ENCODE measurements around the gene XRRA1. TPM values are rescaled to one million over a fixed set of nuclear protein-coding genes. Genes with fewer than 3 reads are reported as not detected.

Gene XRRA1
- total and polyA plus RNA-seq, 12 donors = 3.1 to 50.2 (median 12.2) TPM

DNA sequence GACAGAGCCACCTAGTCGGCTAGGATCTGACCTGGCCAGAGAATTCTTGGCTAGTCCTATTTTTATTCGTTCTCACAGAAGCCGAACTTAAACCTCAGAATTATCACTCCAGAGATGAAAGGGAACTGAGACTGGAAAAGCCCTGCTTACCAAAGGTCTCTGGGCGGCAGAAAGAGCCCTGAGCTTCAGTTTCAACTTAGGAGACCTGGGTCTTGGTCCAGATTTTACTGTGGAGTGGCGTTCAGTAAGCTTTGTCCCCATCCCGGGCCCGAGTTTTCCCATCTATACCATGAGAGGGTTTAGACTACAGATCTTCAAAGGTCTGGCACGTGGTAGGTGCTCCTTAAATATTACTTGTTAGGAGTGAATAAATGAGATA lies 40.4 kb upstream of the XRRA1 start:
- peak overlapping the region; percentile 13 to 97 (median 73) for H3K4me3 ChIP-seq
- peak overlapping the region; percentile 62 to 86 (median 84) for H3K27ac ChIP-seq
- TF ChIP-seq CTCF (IDR thresholded peaks at IDR 0.05) (no peak), POLR2A (IDR thresholded peaks at IDR 0.05) (no peak)
- WGBS, 4 donors = 3 to 6% (median 5%) methylated on average over 8 of the region's 8 CpGs
- H3K27me3 ChIP-seq = no peaks in the 10 kb centered on the region
- peaks cover 24% of the 10 kb centered on the region in 2 donors for H3K4me1 ChIP-seq (replicated peaks in 1 of 2)
- H3K9me3 ChIP-seq (replicated peaks in 1 of 3) = no peaks in the 10 kb centered on the region
- no peak for DNase-seq
- intact Hi-C loops (cut with DNase I) = no loop called here
- H3K36me3 ChIP-seq (replicated peaks in 1 of 2) = peaks cover 0 to under 1% of the 10 kb centered on the region in 2 donors

GRCh38 chr11:74988541-74989259 lies 39.8 kb upstream of the XRRA1 start, which contains the start of gene NEU3:
Gene NEU3 (plus strand): TSS chr11:74988933. CDS start chr11:74989061, 128 bp downstream.
- Histone ChIP-seq H3K4me3 (peak within 1 kb of the TSS; percentile 13 to 97 (median 73)), H3K27ac (peak within 1 kb of the TSS; percentile 62 to 86 (median 84)), H3K36me3 (replicated peaks in 1 of 2) (no peaks in the 10 kb centered on the region), H3K9me3 (replicated peaks in 1 of 3) (no peaks in the 10 kb centered on the region), H3K4me1 (replicated peaks in 1 of 2) (peaks cover 24% of the 10 kb centered on the region in 2 donors), H3K27me3 (no peaks in the 10 kb centered on the region)
- intact Hi-C loops (cut with DNase I) = no loop called here
- DNase-seq = peak; percentile 78 to 88 (median 84)
- 0 to 1% (median 0%) methylated on average over 16 to 46 of the region's 46 CpGs for WGBS, 4 donors
- TF ChIP-seq CTCF (IDR thresholded peaks at IDR 0.05) (no peak), POLR2A (IDR thresholded peaks at IDR 0.05) (peak in 1 of 2 donors; percentile 65)

- no peak for TF ChIP-seq CTCF (IDR thresholded peaks at IDR 0.05)
- TF ChIP-seq POLR2A (IDR thresholded peaks at IDR 0.05) = no peak
- WGBS, 4 donors = 84 to 94% (median 92%) methylated on average over 2 of the region's 2 CpGs
- H3K27me3 ChIP-seq = no peaks in the 10 kb centered on the region
- peaks cover 4% of the 10 kb centered on the region in 2 donors for H3K4me1 ChIP-seq (replicated peaks in 1 of 2)
- no peak overlapping the region for H3K4me3 ChIP-seq
- H3K36me3 ChIP-seq (replicated peaks in 1 of 2) = no peaks in the 10 kb centered on the region
- no peak for DNase-seq
- intact Hi-C loops (cut with DNase I) = no loop called here
- no peaks in the 10 kb centered on the region for H3K9me3 ChIP-seq (replicated peaks in 1 of 3)
- H3K27ac ChIP-seq = no peak overlapping the region
These were observed 35.8 kb upstream of the XRRA1 start for GRCh38 chr11:74984730-74985129.

DNA sequence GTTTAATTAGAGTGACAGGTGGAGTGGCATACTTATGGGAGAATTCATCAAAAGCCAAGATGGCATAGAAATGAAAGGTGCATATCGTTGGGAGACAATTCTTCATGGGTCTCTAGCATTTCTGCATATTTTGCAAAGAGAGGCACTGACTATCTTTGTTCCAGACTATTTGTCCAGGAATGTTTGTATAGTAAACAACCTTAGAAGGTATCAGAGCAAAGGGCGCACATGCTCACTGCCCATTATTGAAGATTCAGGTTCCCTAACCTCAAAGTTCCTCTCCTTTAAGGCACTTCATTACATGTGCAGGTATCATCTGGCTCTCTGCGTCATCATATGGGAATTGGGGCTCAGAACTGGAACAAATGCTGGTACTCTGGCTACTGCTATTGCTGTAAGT lies 35.2 kb upstream of the XRRA1 start:
- Histone ChIP-seq H3K4me1 (replicated peaks in 1 of 2) (no peaks in the 10 kb centered on the region), H3K36me3 (replicated peaks in 1 of 2) (no peaks in the 10 kb centered on the region), H3K27me3 (no peaks in the 10 kb centered on the region), H3K27ac (no peak overlapping the region), H3K9me3 (replicated peaks in 1 of 3) (no peaks in the 10 kb centered on the region), H3K4me3 (no peak overlapping the region)
- intact Hi-C loops (cut with DNase I) = no loop called here
- no peak for DNase-seq
- WGBS, 4 donors = 89 to 97% (median 93%) methylated on average over 3 of the region's 3 CpGs
- no peak for TF ChIP-seq CTCF (IDR thresholded peaks at IDR 0.05)
- TF ChIP-seq POLR2A (IDR thresholded peaks at IDR 0.05) = no peak
